ENCODE results near the gene LSMEM2.

Gene LSMEM2

GRCh38 chr3:50297896-50298725, 19.2 kb downstream of the LSMEM2 start:
- peak; percentile 77 for DNase-seq (ENCODE audit: low spot score)
- TF ChIP-seq CTCF (IDR thresholded peaks at IDR 0.05) = no peak
- peak overlapping the region; percentile 74 for H3K4me3 ChIP-seq
- H3K27ac ChIP-seq = peak overlapping the region; percentile 91 to 92

DNA sequence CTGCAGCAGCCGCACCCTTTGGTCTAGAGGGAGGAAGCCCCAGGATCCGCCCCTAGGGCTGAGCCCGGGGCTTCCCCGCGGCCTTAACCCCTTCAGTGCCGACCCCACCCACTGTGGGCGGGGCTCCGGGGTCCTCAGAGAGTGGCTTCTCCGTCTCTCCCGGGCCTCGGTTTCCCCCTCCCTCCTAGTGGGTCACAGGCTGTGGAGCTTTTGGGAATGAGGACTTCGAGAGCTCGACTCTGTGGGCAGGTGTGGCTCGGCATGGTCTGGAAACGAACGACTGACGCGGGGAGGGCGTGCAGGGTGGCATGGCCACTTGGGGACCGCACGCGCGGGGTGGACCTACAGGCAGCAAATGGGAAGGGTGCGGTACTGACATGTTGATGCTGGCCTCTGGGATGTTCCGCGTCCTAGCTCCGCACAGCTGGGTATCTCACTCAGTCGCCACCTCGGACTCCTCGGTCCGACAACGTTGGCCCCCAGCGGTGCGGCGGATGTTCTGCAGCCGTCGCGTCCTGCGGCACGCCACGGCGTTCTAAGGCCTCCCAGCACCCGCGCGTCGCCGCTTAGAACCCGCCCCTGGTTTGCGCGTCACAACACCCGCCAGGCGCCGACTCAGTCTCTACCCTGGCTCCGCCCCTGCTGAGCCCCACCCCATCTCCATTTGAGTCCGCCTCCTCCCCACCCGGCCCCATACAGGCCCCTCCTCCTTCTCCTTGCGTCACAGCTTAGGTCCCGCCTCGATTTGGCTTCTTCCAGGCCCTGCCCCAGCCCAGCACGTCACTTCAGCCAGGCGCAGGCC, 20.1 kb downstream of the LSMEM2 start, which contains the start of the genes HYAL3 and NAA80:
HYAL3 (minus strand) TSS at position 570 of the 802 bp plus-strand sequence. CDS start 3,803 bp downstream, outside the sequence.
NAA80 (minus strand) TSS at position 570 of the 802 bp plus-strand sequence. CDS start 1,942 bp downstream, outside the sequence.
- Histone ChIP-seq H3K4me3 (peak within 1 kb of the TSS; percentile 74), H3K27ac (peak within 1 kb of the TSS; percentile 91 to 92)
- peak; percentile 100 for DNase-seq (ENCODE audit: low spot score)
- TF ChIP-seq CTCF (IDR thresholded peaks at IDR 0.05) = peak; percentile 13

GRCh38 chr3:50299638-50299928, 20.7 kb downstream of the LSMEM2 start:
- TF ChIP-seq CTCF (IDR thresholded peaks at IDR 0.05) = no peak
- Histone ChIP-seq H3K4me3 (peak overlapping the region; percentile 74), H3K27ac (peak overlapping the region; percentile 91 to 92)
- no peak for DNase-seq (ENCODE audit: low spot score)

GRCh38 chr3:50299929-50300680, 21.2 kb downstream of the LSMEM2 start:
- TF ChIP-seq CTCF (IDR thresholded peaks at IDR 0.05) = no peak
- DNase-seq (ENCODE audit: low spot score) = no peak
- H3K27ac ChIP-seq = peak overlapping the region; percentile 91 to 92
- peak overlapping the region; percentile 74 for H3K4me3 ChIP-seq

DNA sequence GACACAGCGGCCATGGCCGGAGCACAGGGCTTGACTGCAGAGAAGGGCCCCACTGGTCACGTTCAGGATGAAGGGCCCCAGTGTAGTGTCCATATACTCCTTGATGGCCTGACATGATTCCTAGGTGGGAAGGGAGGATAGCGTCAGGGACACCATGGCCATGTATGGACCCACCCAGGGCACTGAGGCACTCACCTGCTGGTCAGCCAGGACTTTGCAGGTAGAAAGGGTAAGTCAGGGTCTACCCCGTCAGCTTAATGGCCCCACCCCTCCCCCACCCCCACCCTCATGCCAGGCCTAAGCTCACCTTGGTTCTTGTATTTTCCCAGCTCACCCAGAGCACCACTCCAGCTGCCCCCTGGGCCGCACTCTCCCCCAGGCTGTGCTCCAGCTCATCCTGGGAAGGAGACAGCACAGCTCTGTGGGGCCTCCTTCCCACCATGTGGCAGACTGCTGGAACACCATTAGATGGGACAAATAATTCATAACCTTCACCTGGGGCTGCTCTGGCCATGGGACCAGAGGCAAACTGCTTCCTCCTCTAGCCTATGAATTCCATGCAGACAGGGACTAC, 21.9 kb downstream of the LSMEM2 start:
- DNase-seq (ENCODE audit: low spot score) = peak; percentile 78
- peak overlapping the region; percentile 91 to 92 for H3K27ac ChIP-seq
- H3K4me3 ChIP-seq = peak overlapping the region; percentile 74
- no peak for TF ChIP-seq CTCF (IDR thresholded peaks at IDR 0.05)

All from coronary artery (tissue), 2 donors.